Measurements from ENCODE around the gene PNKD.

DNA sequence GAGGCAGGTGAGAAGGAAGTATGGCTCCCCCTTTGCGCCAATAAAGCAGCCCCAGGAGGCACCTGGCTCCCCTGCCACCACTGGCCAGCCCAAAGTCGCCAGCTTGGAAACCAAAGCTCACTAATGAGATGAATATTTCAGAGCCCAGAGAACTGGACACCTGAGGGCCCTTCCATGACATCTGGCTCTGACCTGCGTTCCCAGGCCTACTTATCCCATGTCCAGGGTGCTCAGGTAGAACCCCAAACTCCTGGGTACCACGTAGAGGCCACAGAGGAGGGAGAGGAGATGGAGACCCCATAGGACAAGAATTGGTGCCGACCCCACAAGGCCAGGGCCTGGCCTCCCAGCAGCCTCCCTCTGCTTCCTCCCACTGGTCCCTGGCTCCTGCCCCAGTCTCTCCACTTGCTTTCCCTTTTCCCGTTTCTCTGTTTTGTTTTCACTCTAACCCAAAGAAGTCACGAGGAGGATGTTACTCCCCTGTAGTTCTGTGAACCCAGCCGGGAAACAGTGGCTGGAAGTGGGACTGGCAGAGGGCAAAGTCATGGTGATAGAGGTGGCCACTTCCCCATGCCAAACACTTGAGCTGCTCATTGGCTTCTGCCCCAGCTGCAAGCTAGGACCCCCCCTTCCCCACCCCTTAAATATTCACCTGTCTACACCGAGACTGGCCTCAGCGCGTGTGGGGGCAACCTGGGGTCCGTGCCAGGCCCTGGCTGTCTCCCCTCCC lies 21.2 kb downstream of the PNKD start:
- TF ChIP-seq, protein P1, sequence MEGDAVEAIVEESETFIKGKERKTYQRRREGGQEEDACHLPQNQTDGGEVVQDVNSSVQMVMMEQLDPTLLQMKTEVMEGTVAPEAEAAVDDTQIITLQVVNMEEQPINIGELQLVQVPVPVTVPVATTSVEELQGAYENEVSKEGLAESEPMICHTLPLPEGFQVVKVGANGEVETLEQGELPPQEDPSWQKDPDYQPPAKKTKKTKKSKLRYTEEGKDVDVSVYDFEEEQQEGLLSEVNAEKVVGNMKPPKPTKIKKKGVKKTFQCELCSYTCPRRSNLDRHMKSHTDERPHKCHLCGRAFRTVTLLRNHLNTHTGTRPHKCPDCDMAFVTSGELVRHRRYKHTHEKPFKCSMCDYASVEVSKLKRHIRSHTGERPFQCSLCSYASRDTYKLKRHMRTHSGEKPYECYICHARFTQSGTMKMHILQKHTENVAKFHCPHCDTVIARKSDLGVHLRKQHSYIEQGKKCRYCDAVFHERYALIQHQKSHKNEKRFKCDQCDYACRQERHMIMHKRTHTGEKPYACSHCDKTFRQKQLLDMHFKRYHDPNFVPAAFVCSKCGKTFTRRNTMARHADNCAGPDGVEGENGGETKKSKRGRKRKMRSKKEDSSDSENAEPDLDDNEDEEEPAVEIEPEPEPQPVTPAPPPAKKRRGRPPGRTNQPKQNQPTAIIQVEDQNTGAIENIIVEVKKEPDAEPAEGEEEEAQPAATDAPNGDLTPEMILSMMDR (IDR thresholded peaks at IDR 0.05; ENCODE audit: low read depth, low read length, poor library complexity, severe bottlenecking): no peak
- TF ChIP-seq EZH2phosphoT487 (IDR thresholded peaks at IDR 0.05; ENCODE audit: borderline replicate concordance, low read length): no peak
